ES-I3 (cell line): ENCODE results near the gene BAIAP2.
A peak's percentile ranks its signal among the peaks of the same experiment; 100 is the strongest.

Experiments used
- H3K36me3 ChIP-seq: 2 replicates; pipeline ENCODE4 v1.6.1; 2013; ENCODE audit warnings: mild to moderate bottlenecking, low read length, control low read depth, moderate library complexity; ENCODE audit not compliant: insufficient read depth
- H3K4me1 ChIP-seq: 2 replicates; pipeline ENCODE4 v1.6.1; 2013; ENCODE audit warnings: mild to moderate bottlenecking, control low read depth, low read length; ENCODE audit not compliant: insufficient read depth
- H3K9ac ChIP-seq: 2 replicates; pipeline ENCODE4 v1.6.1; 2013; ENCODE audit warnings: low read depth, mild to moderate bottlenecking, low read length, moderate library complexity
- H3K9me3 ChIP-seq: 2 replicates; pipeline ENCODE4 v1.6.1; 2013; ENCODE audit warnings: mild to moderate bottlenecking, low read length, moderate library complexity; ENCODE audit not compliant: control insufficient read depth, insufficient read depth

The BAIAP2 gene

GRCh38 chr17:81093619-81094508 lies 58.9 kb downstream of the BAIAP2 start:
- H3K36me3 ChIP-seq: no peaks in the 10 kb centered on the region
- H3K9me3 ChIP-seq: no peaks in the 10 kb centered on the region
- no peak overlapping the region for H3K9ac ChIP-seq
- peaks cover 61% of the 10 kb centered on the region for H3K4me1 ChIP-seq

GRCh38 chr17:81094509-81095382 lies 59.8 kb downstream of the BAIAP2 start:
- Histone ChIP-seq H3K9ac (no peak overlapping the region), H3K4me1 (peaks cover 59% of the 10 kb centered on the region), H3K9me3 (no peaks in the 10 kb centered on the region), H3K36me3 (no peaks in the 10 kb centered on the region)

- H3K9me3 ChIP-seq: no peaks in the 10 kb centered on the region
- H3K9ac ChIP-seq: no peak overlapping the region
- peaks cover 53% of the 10 kb centered on the region for H3K4me1 ChIP-seq
- H3K36me3 ChIP-seq: no peaks in the 10 kb centered on the region
Observed at GRCh38 chr17:81095383-81095762, 60.4 kb downstream of the BAIAP2 start.

- no peaks in the 10 kb centered on the region for H3K36me3 ChIP-seq
- H3K9ac ChIP-seq: 0 out of 2 replicates have a peak overlapping the region, but pooled peaks have one; percentile 10
- no peaks in the 10 kb centered on the region for H3K9me3 ChIP-seq
- H3K4me1 ChIP-seq: peaks cover 43% of the 10 kb centered on the region
Observed at GRCh38 chr17:81096741-81097133, 61.8 kb downstream of the BAIAP2 start.

GRCh38 chr17:81097134-81097942 lies 62.4 kb downstream of the BAIAP2 start:
- H3K4me1 ChIP-seq: peaks cover 41% of the 10 kb centered on the region
- H3K9ac ChIP-seq: 0 out of 2 replicates have a peak overlapping the region, but pooled peaks have one; percentile 10
- no peaks in the 10 kb centered on the region for H3K9me3 ChIP-seq
- no peaks in the 10 kb centered on the region for H3K36me3 ChIP-seq

GRCh38 chr17:81097943-81098308 lies 63.0 kb downstream of the BAIAP2 start:
- Histone ChIP-seq H3K9ac (no peak overlapping the region), H3K9me3 (no peaks in the 10 kb centered on the region), H3K4me1 (peaks cover 41% of the 10 kb centered on the region), H3K36me3 (no peaks in the 10 kb centered on the region)

- H3K36me3 ChIP-seq: no peaks in the 10 kb centered on the region
Observed at GRCh38 chr17:81099888-81100287, 64.9 kb downstream of the BAIAP2 start.

GRCh38 chr17:81100668-81101067 lies 65.7 kb downstream of the BAIAP2 start:
- Histone ChIP-seq H3K4me1 (peaks cover 20% of the 10 kb centered on the region), H3K9me3 (no peaks in the 10 kb centered on the region), H3K36me3 (no peaks in the 10 kb centered on the region), H3K9ac (no peak overlapping the region)

More at GRCh38 chr17:81099888-81100287, 64.9 kb downstream of the BAIAP2 start:
- H3K4me1 ChIP-seq: peaks cover 27% of the 10 kb centered on the region
- H3K9me3 ChIP-seq: no peaks in the 10 kb centered on the region
- no peak overlapping the region for H3K9ac ChIP-seq

- Histone ChIP-seq H3K9me3 (no peaks in the 10 kb centered on the region), H3K4me1 (peaks cover 9% of the 10 kb centered on the region; the same call in 1 of the 2 replicates), H3K9ac (no peak overlapping the region), H3K36me3 (no peaks in the 10 kb centered on the region)
Observed at GRCh38 chr17:81101614-81102306, 66.8 kb downstream of the BAIAP2 start.

GRCh38 chr17:81102352-81102751 lies 67.4 kb downstream of the BAIAP2 start:
- peaks cover 4% of the 10 kb centered on the region; the same call in 1 of the 2 replicates for H3K4me1 ChIP-seq
- no peaks in the 10 kb centered on the region for H3K36me3 ChIP-seq
- H3K9ac ChIP-seq: no peak overlapping the region
- no peaks in the 10 kb centered on the region for H3K9me3 ChIP-seq

- Histone ChIP-seq H3K4me1 (no peaks in the 10 kb centered on the region), H3K9ac (no peak overlapping the region), H3K9me3 (no peaks in the 10 kb centered on the region), H3K36me3 (no peaks in the 10 kb centered on the region)
Observed at GRCh38 chr17:81102869-81103268, 67.9 kb downstream of the BAIAP2 start.

GRCh38 chr17:81103379-81103778 lies 68.4 kb downstream of the BAIAP2 start:
- Histone ChIP-seq H3K9ac (no peak overlapping the region), H3K9me3 (no peaks in the 10 kb centered on the region), H3K4me1 (no peaks in the 10 kb centered on the region), H3K36me3 (no peaks in the 10 kb centered on the region)

- H3K9me3 ChIP-seq: no peaks in the 10 kb centered on the region
- H3K4me1 ChIP-seq: no peaks in the 10 kb centered on the region
- H3K9ac ChIP-seq: no peak overlapping the region
- no peaks in the 10 kb centered on the region for H3K36me3 ChIP-seq
Observed at GRCh38 chr17:81106716-81107115, 71.8 kb downstream of the BAIAP2 start.
